Measurements from ENCODE around the gene PEF1. TPM values are rescaled to one million over a fixed set of nuclear protein-coding genes. Genes with fewer than 3 reads are reported as not detected.

Gene PEF1
- total and polyA plus RNA-seq, 2 experiments from 2014 or later = 70.7 to 85.5 TPM

DNA sequence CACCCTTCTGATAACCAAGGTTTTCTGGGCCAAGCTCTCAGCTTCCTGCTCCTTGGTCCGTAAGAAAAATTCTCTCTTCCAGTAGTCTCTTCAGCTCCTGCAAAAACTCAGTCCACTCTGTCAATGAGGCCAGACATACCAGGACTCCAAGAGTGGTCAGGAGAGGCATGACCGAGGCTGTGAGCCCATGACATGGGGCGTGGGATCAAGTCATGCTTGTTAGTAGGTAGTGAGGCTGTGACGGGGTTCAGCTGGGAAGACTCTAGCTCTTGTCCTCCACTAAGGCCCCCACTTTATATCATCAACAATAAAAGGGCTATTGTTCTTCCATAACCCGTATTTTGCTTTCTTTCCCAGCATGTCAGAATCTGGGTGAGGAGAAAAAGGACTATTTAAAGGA lies 37.3 kb downstream of the PEF1 start:
- Histone ChIP-seq H3K9me3 (ENCODE audit: low read depth) (no peaks in the 10 kb centered on the region), H2AFZ (no peak overlapping the region), H3K4me2 (no peak overlapping the region), H3K9me2 (replicated peaks; ENCODE audit: insufficient read depth) (no peaks in the 10 kb centered on the region), H3K4me1 (ENCODE audit: insufficient read depth) (no peaks in the 10 kb centered on the region), H3K36me3 (replicated peaks; ENCODE audit: insufficient read depth, low read depth) (no peaks in the 10 kb centered on the region), H4K20me1 (ENCODE audit: insufficient read depth, poor library complexity, severe bottlenecking) (no peaks in the 10 kb centered on the region), H3K27ac (no peak overlapping the region), H3K79me2 (no peaks in the 10 kb centered on the region), H3K4me3 (no peak overlapping the region), H3K27me3 (no peaks in the 10 kb centered on the region)
- WGBS (ENCODE audit: low lambda C conversion rate, missing lambda C conversion rate) = 87% methylated on average over 5 of the region's 5 CpGs
- no peak for DNase-seq (ENCODE audit: low spot score)
- TF ChIP-seq CTCF (IDR thresholded peaks at IDR 0.05; ENCODE audit: poor library complexity) (no peak), EZH2 (IDR thresholded peaks at IDR 0.05; ENCODE audit: borderline replicate concordance) (no peak), EZH2phosphoT487 (IDR thresholded peaks at IDR 0.05; ENCODE audit: low read depth, severe bottlenecking, unreplicated experiment) (no peak)

DNA sequence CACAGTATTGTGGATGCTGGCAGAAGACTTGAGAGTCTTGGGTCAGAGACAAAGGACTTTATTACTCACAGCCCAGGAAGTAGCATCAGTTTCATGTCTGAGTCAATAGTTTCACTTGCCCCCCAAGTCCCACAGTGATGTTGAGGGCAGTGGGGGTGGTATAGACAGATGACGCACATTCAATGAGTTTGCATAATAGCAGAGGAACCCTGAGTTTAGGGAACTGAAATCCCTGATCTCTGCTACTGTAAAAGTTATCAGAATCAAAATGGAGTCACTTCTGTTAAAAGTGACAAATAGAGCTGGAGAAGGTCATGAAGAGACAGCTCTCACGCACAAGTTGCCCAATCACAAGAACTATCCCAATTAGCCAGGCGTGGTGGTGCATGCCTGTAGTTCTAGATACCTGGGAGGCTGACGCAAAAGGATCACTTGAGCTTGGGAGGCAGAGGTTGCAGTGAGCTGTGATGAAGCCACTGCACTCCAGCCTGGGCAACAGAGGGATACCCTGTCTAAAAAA lies 38.7 kb downstream of the PEF1 start:
- Histone ChIP-seq H2AFZ (no peak overlapping the region), H3K27me3 (no peaks in the 10 kb centered on the region), H3K27ac (no peak overlapping the region), H4K20me1 (ENCODE audit: insufficient read depth, poor library complexity, severe bottlenecking) (no peaks in the 10 kb centered on the region), H3K9me2 (replicated peaks; ENCODE audit: insufficient read depth) (no peaks in the 10 kb centered on the region), H3K9me3 (ENCODE audit: low read depth) (no peaks in the 10 kb centered on the region), H3K4me3 (no peak overlapping the region), H3K4me2 (no peak overlapping the region), H3K36me3 (replicated peaks; ENCODE audit: insufficient read depth, low read depth) (no peaks in the 10 kb centered on the region), H3K4me1 (ENCODE audit: insufficient read depth) (no peaks in the 10 kb centered on the region), H3K79me2 (no peaks in the 10 kb centered on the region)
- TF ChIP-seq CTCF (IDR thresholded peaks at IDR 0.05; ENCODE audit: poor library complexity) = no peak
- no peak for TF ChIP-seq EZH2phosphoT487 (IDR thresholded peaks at IDR 0.05; ENCODE audit: low read depth, severe bottlenecking, unreplicated experiment)
- TF ChIP-seq EZH2 (IDR thresholded peaks at IDR 0.05; ENCODE audit: borderline replicate concordance) = no peak
- 93% methylated on average over 4 of the region's 4 CpGs for WGBS (ENCODE audit: low lambda C conversion rate, missing lambda C conversion rate)
- DNase-seq (ENCODE audit: low spot score) = no peak

GRCh38 chr1:31602081-31602480 lies 42.6 kb downstream of the PEF1 start:
- 92% methylated on average over 2 of the region's 2 CpGs for WGBS (ENCODE audit: low lambda C conversion rate, missing lambda C conversion rate)
- TF ChIP-seq EZH2phosphoT487 (IDR thresholded peaks at IDR 0.05; ENCODE audit: low read depth, severe bottlenecking, unreplicated experiment) (no peak), CTCF (IDR thresholded peaks at IDR 0.05; ENCODE audit: poor library complexity) (no peak), EZH2 (IDR thresholded peaks at IDR 0.05; ENCODE audit: borderline replicate concordance) (no peak)

DNA sequence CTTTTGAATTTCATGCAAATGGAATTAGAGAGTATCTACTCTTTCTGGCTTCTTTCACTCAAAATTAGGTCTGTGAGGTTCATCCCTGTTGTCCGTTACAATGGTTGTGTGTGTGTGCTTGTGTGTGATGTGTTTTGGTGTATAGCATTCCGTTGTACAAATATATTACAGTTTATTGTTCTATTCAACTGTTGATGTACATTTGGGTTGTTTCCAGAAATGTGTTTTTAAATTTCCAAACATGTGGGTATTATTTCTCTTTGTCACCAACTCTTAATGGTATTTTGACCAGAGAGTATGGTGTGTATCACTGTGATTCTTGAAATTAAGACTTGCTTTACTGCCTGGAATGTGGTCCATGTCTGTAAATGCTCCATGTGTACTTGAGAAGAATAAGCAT lies 44.0 kb downstream of the PEF1 start:
- H3K27me3 ChIP-seq = no peaks in the 10 kb centered on the region
- WGBS (ENCODE audit: low lambda C conversion rate, missing lambda C conversion rate) = 83% methylated on average over 2 of the region's 2 CpGs
- no peak overlapping the region for H2AFZ ChIP-seq
- no peaks in the 10 kb centered on the region for H3K4me1 ChIP-seq (ENCODE audit: insufficient read depth)
- H3K9me2 ChIP-seq (replicated peaks; ENCODE audit: insufficient read depth) = no peaks in the 10 kb centered on the region
- DNase-seq (ENCODE audit: low spot score) = no peak
- no peaks in the 10 kb centered on the region for H3K9me3 ChIP-seq (ENCODE audit: low read depth)
- no peaks in the 10 kb centered on the region for H3K79me2 ChIP-seq
- H3K36me3 ChIP-seq (replicated peaks; ENCODE audit: insufficient read depth, low read depth) = no peaks in the 10 kb centered on the region
- H3K4me2 ChIP-seq = no peak overlapping the region
- H3K4me3 ChIP-seq = no peak overlapping the region
- TF ChIP-seq EZH2phosphoT487 (IDR thresholded peaks at IDR 0.05; ENCODE audit: low read depth, severe bottlenecking, unreplicated experiment) = no peak
- TF ChIP-seq EZH2 (IDR thresholded peaks at IDR 0.05; ENCODE audit: borderline replicate concordance) = no peak
- TF ChIP-seq CTCF (IDR thresholded peaks at IDR 0.05; ENCODE audit: poor library complexity) = no peak
- no peaks in the 10 kb centered on the region for H4K20me1 ChIP-seq (ENCODE audit: insufficient read depth, poor library complexity, severe bottlenecking)
- no peak overlapping the region for H3K27ac ChIP-seq

More at GRCh38 chr1:31602081-31602480, 42.6 kb downstream of the PEF1 start:
- no peaks in the 10 kb centered on the region for H4K20me1 ChIP-seq (ENCODE audit: insufficient read depth, poor library complexity, severe bottlenecking)
- no peaks in the 10 kb centered on the region for H3K36me3 ChIP-seq (replicated peaks; ENCODE audit: insufficient read depth, low read depth)
- no peaks in the 10 kb centered on the region for H3K79me2 ChIP-seq
- H3K9me3 ChIP-seq (ENCODE audit: low read depth) = no peaks in the 10 kb centered on the region
- no peak overlapping the region for H3K4me2 ChIP-seq
- no peak overlapping the region for H2AFZ ChIP-seq
- H3K4me3 ChIP-seq = no peak overlapping the region
- H3K4me1 ChIP-seq (ENCODE audit: insufficient read depth) = no peaks in the 10 kb centered on the region
- no peaks in the 10 kb centered on the region for H3K9me2 ChIP-seq (replicated peaks; ENCODE audit: insufficient read depth)
- no peaks in the 10 kb centered on the region for H3K27me3 ChIP-seq
- DNase-seq (ENCODE audit: low spot score) = no peak
- H3K27ac ChIP-seq = no peak overlapping the region
